Measurements from ENCODE around the gene DNAJC17. TPM values are rescaled to one million over a fixed set of nuclear protein-coding genes. Genes with fewer than 3 reads are reported as not detected.

DNAJC17 gene
- total and polyA plus RNA-seq, 4 donors, result 10.0 to 32.5 (median 19.9) TPM

DNA sequence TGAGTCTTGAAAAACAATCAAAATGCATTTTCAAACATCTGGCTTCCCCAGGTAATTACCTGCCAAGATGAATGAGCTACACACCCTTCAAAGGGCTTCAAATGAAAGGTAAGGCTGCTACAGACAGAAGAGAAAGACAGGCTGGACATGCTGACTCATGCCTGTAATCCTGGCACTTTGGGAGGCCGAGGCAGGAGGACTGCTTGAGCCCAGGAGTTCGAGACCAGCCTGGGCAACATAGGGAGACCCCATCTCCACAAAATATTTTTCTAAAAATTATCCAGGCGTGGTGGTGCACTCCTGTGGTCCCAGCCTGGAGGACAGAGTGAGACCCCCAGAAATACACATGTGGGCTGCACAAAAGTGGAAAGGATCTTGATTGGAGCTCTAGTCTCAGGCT, 14.9 kb downstream of the DNAJC17 start:
- peaks cover 4 to 15% (median 4%) of the 10 kb centered on the region in 4 donors for H3K4me1 ChIP-seq (ENCODE audit: control insufficient read depth in 4 of 4, insufficient read depth in 4 of 4, low read length in 3 of 4)
- 80% methylated on average over 3 of the region's 3 CpGs for WGBS
- TF ChIP-seq JUND (IDR thresholded peaks at IDR 0.05), result no peak
- no peak for TF ChIP-seq TAF1 (conservative IDR thresholded peaks at IDR 0.05)
- TF ChIP-seq GABPA (IDR thresholded peaks at IDR 0.05 in 1 of 2, conservative IDR thresholded peaks at IDR 0.05 in 1 of 2), result no peak
- TF ChIP-seq HNF4A (conservative IDR thresholded peaks at IDR 0.05), result no peak
- no peak for TF ChIP-seq YY1 (IDR thresholded peaks at IDR 0.05)
- TF ChIP-seq RXRA (IDR thresholded peaks at IDR 0.05), result no peak
- TF ChIP-seq, protein P1, sequence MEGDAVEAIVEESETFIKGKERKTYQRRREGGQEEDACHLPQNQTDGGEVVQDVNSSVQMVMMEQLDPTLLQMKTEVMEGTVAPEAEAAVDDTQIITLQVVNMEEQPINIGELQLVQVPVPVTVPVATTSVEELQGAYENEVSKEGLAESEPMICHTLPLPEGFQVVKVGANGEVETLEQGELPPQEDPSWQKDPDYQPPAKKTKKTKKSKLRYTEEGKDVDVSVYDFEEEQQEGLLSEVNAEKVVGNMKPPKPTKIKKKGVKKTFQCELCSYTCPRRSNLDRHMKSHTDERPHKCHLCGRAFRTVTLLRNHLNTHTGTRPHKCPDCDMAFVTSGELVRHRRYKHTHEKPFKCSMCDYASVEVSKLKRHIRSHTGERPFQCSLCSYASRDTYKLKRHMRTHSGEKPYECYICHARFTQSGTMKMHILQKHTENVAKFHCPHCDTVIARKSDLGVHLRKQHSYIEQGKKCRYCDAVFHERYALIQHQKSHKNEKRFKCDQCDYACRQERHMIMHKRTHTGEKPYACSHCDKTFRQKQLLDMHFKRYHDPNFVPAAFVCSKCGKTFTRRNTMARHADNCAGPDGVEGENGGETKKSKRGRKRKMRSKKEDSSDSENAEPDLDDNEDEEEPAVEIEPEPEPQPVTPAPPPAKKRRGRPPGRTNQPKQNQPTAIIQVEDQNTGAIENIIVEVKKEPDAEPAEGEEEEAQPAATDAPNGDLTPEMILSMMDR (IDR thresholded peaks at IDR 0.05; ENCODE audit: low read depth, low read length, missing input control), result no peak
- TF ChIP-seq, protein P2, sequence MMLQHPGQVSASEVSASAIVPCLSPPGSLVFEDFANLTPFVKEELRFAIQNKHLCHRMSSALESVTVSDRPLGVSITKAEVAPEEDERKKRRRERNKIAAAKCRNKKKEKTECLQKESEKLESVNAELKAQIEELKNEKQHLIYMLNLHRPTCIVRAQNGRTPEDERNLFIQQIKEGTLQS (IDR thresholded peaks at IDR 0.05), result no peak
- no peak for TF ChIP-seq NR2F2 (IDR thresholded peaks at IDR 0.05)
- TF ChIP-seq HNF4G (IDR thresholded peaks at IDR 0.05), result no peak
- TF ChIP-seq FOXA2 (IDR thresholded peaks at IDR 0.05), result no peak
- TF ChIP-seq, protein P3, sequence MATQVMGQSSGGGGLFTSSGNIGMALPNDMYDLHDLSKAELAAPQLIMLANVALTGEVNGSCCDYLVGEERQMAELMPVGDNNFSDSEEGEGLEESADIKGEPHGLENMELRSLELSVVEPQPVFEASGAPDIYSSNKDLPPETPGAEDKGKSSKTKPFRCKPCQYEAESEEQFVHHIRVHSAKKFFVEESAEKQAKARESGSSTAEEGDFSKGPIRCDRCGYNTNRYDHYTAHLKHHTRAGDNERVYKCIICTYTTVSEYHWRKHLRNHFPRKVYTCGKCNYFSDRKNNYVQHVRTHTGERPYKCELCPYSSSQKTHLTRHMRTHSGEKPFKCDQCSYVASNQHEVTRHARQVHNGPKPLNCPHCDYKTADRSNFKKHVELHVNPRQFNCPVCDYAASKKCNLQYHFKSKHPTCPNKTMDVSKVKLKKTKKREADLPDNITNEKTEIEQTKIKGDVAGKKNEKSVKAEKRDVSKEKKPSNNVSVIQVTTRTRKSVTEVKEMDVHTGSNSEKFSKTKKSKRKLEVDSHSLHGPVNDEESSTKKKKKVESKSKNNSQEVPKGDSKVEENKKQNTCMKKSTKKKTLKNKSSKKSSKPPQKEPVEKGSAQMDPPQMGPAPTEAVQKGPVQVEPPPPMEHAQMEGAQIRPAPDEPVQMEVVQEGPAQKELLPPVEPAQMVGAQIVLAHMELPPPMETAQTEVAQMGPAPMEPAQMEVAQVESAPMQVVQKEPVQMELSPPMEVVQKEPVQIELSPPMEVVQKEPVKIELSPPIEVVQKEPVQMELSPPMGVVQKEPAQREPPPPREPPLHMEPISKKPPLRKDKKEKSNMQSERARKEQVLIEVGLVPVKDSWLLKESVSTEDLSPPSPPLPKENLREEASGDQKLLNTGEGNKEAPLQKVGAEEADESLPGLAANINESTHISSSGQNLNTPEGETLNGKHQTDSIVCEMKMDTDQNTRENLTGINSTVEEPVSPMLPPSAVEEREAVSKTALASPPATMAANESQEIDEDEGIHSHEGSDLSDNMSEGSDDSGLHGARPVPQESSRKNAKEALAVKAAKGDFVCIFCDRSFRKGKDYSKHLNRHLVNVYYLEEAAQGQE (IDR thresholded peaks at IDR 0.05), result no peak
- TF ChIP-seq FOXA1 (IDR thresholded peaks at IDR 0.05), result no peak
- TF ChIP-seq RAD21 (IDR thresholded peaks at IDR 0.05), result no peak
- TF ChIP-seq, protein P4, sequence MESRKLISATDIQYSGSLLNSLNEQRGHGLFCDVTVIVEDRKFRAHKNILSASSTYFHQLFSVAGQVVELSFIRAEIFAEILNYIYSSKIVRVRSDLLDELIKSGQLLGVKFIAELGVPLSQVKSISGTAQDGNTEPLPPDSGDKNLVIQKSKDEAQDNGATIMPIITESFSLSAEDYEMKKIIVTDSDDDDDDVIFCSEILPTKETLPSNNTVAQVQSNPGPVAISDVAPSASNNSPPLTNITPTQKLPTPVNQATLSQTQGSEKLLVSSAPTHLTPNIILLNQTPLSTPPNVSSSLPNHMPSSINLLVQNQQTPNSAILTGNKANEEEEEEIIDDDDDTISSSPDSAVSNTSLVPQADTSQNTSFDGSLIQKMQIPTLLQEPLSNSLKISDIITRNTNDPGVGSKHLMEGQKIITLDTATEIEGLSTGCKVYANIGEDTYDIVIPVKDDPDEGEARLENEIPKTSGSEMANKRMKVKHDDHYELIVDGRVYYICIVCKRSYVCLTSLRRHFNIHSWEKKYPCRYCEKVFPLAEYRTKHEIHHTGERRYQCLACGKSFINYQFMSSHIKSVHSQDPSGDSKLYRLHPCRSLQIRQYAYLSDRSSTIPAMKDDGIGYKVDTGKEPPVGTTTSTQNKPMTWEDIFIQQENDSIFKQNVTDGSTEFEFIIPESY (IDR thresholded peaks at IDR 0.05), result no peak
- no peak for TF ChIP-seq EGR1 (IDR thresholded peaks at IDR 0.05; ENCODE audit: low read depth in 2 of 2)
- TF ChIP-seq, protein P5, sequence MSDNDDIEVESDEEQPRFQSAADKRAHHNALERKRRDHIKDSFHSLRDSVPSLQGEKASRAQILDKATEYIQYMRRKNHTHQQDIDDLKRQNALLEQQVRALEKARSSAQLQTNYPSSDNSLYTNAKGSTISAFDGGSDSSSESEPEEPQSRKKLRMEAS (IDR thresholded peaks at IDR 0.05), result no peak
- TF ChIP-seq SP1 (IDR thresholded peaks at IDR 0.05), result no peak

More for the DNA sequence above, 14.9 kb downstream of the DNAJC17 start:
- peak overlapping the region in 1 of 2 donors; percentile 12 for H3K27ac ChIP-seq (ENCODE audit: low read depth in 1 of 2, low read length in 2 of 2)
- H3K4me3 ChIP-seq (ENCODE audit: low read depth in 1 of 3, low read length in 3 of 3), result no peak overlapping the region
- no peaks in the 10 kb centered on the region for H3K27me3 ChIP-seq (ENCODE audit: control insufficient read depth in 4 of 4, insufficient read depth in 4 of 4, low read length in 3 of 4)
- no peaks in the 10 kb centered on the region for H3K9me3 ChIP-seq (ENCODE audit: control insufficient read depth in 4 of 4, low read length in 3 of 4)
- DNase-seq (ENCODE audit: low spot score), result no peak
- no peak overlapping the region for H3K9ac ChIP-seq (ENCODE audit: low read depth in 1 of 2, low read length in 2 of 2)
- peaks cover 0 to 5% (median under 1%) of the 10 kb centered on the region in 4 donors for H3K36me3 ChIP-seq (ENCODE audit: control insufficient read depth in 4 of 4, insufficient read depth in 3 of 4, low read depth in 1 of 4, low read length in 3 of 4)

Measured in liver (tissue), 9 donors.